IMR-90 (cell line): ENCODE data around the gene PIAS1. TPM values are rescaled to one million over a fixed set of nuclear protein-coding genes. Genes with fewer than 3 reads are reported as not detected.

Source experiments
- ATAC-seq: fragments of 200-7000 bp; cut with Tn5 transposase; 2 replicates; pipeline ENCODE4 v1.9.1; 2020; ENCODE audit warnings: low read depth, mild to moderate bottlenecking, moderate library complexity
- BruUV-seq: library from RNA; stranded (reverse); fragments of 400-500 nt; replicated peaks from 2 replicates; lab custom pipeline; 2021; lab: Mats Ljungman, UMichigan
- CTCF ChIA-PET: fragments of 300-600 bp; formaldehyde crosslinking; extraction: SDS; loops from one replicate; lab custom pipeline; 2021; ENCODE audit warnings: antibody characterized with exemption; lab: Yijun Ruan, JAX
- POLR2A ChIA-PET: fragments of 300-600 bp; sonication (Branson Sonifier 250); formaldehyde crosslinking; loops from one replicate; lab custom pipeline; 2022; ENCODE audit warnings: antibody characterized with exemption; ENCODE audit not compliant: unreplicated experiment; lab: Charles Lee
- DNase-seq: peaks from one replicate; pipeline ENCODE4 v3.0.0; 2013
- H2AFZ ChIP-seq: replicated peaks from 2 replicates; pipeline ENCODE3; 2013; ENCODE audit warnings: low read length, mild to moderate bottlenecking; ENCODE audit not compliant: poor library complexity
- H2AK5ac ChIP-seq: 2 replicates; pipeline ENCODE4 v1.6.1; 2013; ENCODE audit warnings: low read depth, low read length, inconsistent platforms
- H2AK9ac ChIP-seq: replicated peaks from 2 replicates; pipeline ENCODE3; 2013; ENCODE audit warnings: mild to moderate bottlenecking, low read depth, low read length, moderate library complexity; ENCODE audit not compliant: poor library complexity
- H2BK120ac ChIP-seq: 2 replicates; pipeline ENCODE4 v1.6.1; 2013; ENCODE audit warnings: low read depth, low read length, inconsistent platforms
- H2BK15ac ChIP-seq: 3 replicates; pipeline ENCODE4 v1.6.1; 2013; ENCODE audit warnings: low read depth, low read length, inconsistent platforms
- H2BK20ac ChIP-seq: 2 replicates; pipeline ENCODE4 v1.6.1; 2013; ENCODE audit warnings: low read depth, mild to moderate bottlenecking, inconsistent platforms, low read length, moderate library complexity
- H2BK5ac ChIP-seq: 2 replicates; pipeline ENCODE4 v1.6.1; 2013; ENCODE audit warnings: mild to moderate bottlenecking, low read depth, low read length, inconsistent platforms; ENCODE audit not compliant: poor library complexity, severe bottlenecking
- H3K14ac ChIP-seq: replicated peaks from 2 replicates; pipeline ENCODE4 v1.6.1; 2013; ENCODE audit warnings: low read depth, low read length, inconsistent platforms
- H3K18ac ChIP-seq: 2 replicates; pipeline ENCODE4 v1.6.1; 2013; ENCODE audit warnings: low read depth, low read length, control low read depth
- H3K23ac ChIP-seq: 2 replicates; pipeline ENCODE4 v1.6.1; 2013; ENCODE audit warnings: low read depth, low read length, inconsistent platforms
- H3K27ac ChIP-seq: 2 replicates; pipeline ENCODE4 v1.5.1; 2013; ENCODE audit warnings: mild to moderate bottlenecking, control low read depth, low read length; ENCODE audit not compliant: insufficient read depth
- H3K27me3 ChIP-seq: 2 replicates; pipeline ENCODE4 v1.6.1; 2013; ENCODE audit warnings: low read length; ENCODE audit not compliant: control insufficient read depth, insufficient read depth
- H3K36me3 ChIP-seq: 2 replicates; pipeline ENCODE4 v1.6.1; 2013; ENCODE audit warnings: low read length, mixed read lengths; ENCODE audit not compliant: control insufficient read depth, insufficient read depth
- H3K4ac ChIP-seq: 2 replicates; pipeline ENCODE4 v1.6.1; 2013; ENCODE audit warnings: low read depth, low read length, inconsistent platforms
- H3K4me1 ChIP-seq: 2 replicates; pipeline ENCODE4 v1.6.1; 2013; ENCODE audit warnings: low read length, mixed read lengths; ENCODE audit not compliant: control insufficient read depth, insufficient read depth
- H3K4me2 ChIP-seq: 2 replicates; pipeline ENCODE4 v1.6.1; 2013; ENCODE audit warnings: low read depth, mild to moderate bottlenecking, control low read depth, low read length, moderate library complexity
- H3K4me3 ChIP-seq: 2 replicates; pipeline ENCODE4 v1.5.1; 2013; ENCODE audit warnings: low read depth, mild to moderate bottlenecking, control low read depth, low read length, moderate library complexity; ENCODE audit not compliant: insufficient read depth
- H3K56ac ChIP-seq: 2 replicates; pipeline ENCODE4 v1.6.1; 2013; ENCODE audit warnings: low read length, inconsistent platforms; ENCODE audit not compliant: insufficient read depth; ENCODE audit errors: extremely low read depth
- H3K79me1 ChIP-seq, 2 experiments: 2 replicates each; pipeline ENCODE4 v1.6.1; 2013; ENCODE audit warnings: low read length in 2 of 2, inconsistent platforms in 1 of 2, low read depth in 1 of 2
- H3K9ac ChIP-seq: 2 replicates; pipeline ENCODE4 v1.6.1; 2013; ENCODE audit warnings: low read depth, low read length, control low read depth
- H3K9me1 ChIP-seq: 2 replicates; pipeline ENCODE4 v1.6.1; 2013; ENCODE audit warnings: low read length, inconsistent platforms; ENCODE audit not compliant: insufficient read depth
- H3K9me3 ChIP-seq: 2 replicates; pipeline ENCODE4 v1.6.1; 2013; ENCODE audit warnings: low read length; ENCODE audit not compliant: control insufficient read depth, insufficient read depth
- H4K20me1 ChIP-seq: 2 replicates; pipeline ENCODE4 v1.6.1; 2013; ENCODE audit warnings: low read length, inconsistent platforms; ENCODE audit not compliant: insufficient read depth
- H4K5ac ChIP-seq: 2 replicates; pipeline ENCODE4 v1.6.1; 2013; ENCODE audit warnings: mild to moderate bottlenecking, low read depth, low read length, control low read depth
- H4K8ac ChIP-seq, 2 experiments: 2 replicates each; pipeline ENCODE4 v1.6.1; 2013; ENCODE audit warnings: low read depth in 2 of 2, low read length in 2 of 2, control low read depth in 1 of 2, inconsistent platforms in 1 of 2
- H4K91ac ChIP-seq: 2 replicates; pipeline ENCODE4 v1.6.1; 2013; ENCODE audit warnings: low read depth, low read length, inconsistent platforms; ENCODE audit not compliant: insufficient read depth
- BHLHE40 ChIP-seq: fragments of 150-350 bp; IDR thresholded peaks from 2 replicates; pipeline ENCODE4 v1.6.1; 2016; ENCODE audit warnings: mild to moderate bottlenecking, low read depth, low read length
- CEBPB ChIP-seq: IDR thresholded peaks from 2 replicates; pipeline ENCODE4 v1.6.1; 2012; ENCODE audit warnings: low read depth, low read length, improper control_type of control experiment
- CHD1 ChIP-seq: IDR thresholded peaks from 2 replicates; pipeline ENCODE4 v1.6.1; 2012; ENCODE audit warnings: low read depth, low read length, improper control_type of control experiment
- ELK1 ChIP-seq: fragments of 150-350 bp; IDR thresholded peaks from 2 replicates; pipeline ENCODE4 v1.6.1; 2016; ENCODE audit warnings: low read depth, mild to moderate bottlenecking, low read length, moderate library complexity, borderline replicate concordance
- FOS ChIP-seq: fragments of 150-350 bp; IDR thresholded peaks from 2 replicates; pipeline ENCODE4 v1.6.1; 2016; ENCODE audit warnings: low read depth, low read length
- MAFK ChIP-seq: IDR thresholded peaks from 2 replicates; pipeline ENCODE4 v1.6.1; 2012; ENCODE audit warnings: low read depth, low read length, improper control_type of control experiment
- MAZ ChIP-seq: IDR thresholded peaks from 2 replicates; pipeline ENCODE4 v1.6.1; 2012; ENCODE audit warnings: low read depth, mild to moderate bottlenecking, low read length, improper control_type of control experiment, moderate library complexity, borderline replicate concordance
- MXI1 ChIP-seq: IDR thresholded peaks from 2 replicates; pipeline ENCODE4 v1.6.1; 2012; ENCODE audit warnings: low read depth, mild to moderate bottlenecking, low read length, moderate library complexity, borderline replicate concordance
- NFE2L2 ChIP-seq: fragments of 150-350 bp; IDR thresholded peaks from 2 replicates; pipeline ENCODE4 v1.6.1; 2016; ENCODE audit warnings: low read depth, mild to moderate bottlenecking, low read length
- POLR2A ChIP-seq: IDR thresholded peaks from 2 replicates; pipeline ENCODE4 v1.6.1; 2012; ENCODE audit warnings: mild to moderate bottlenecking, low read depth, low read length
- SMC3 ChIP-seq: fragments of 150-350 bp; IDR thresholded peaks from 2 replicates; pipeline ENCODE4 v1.6.1; 2016; ENCODE audit warnings: low read depth, mild to moderate bottlenecking, antibody characterized with exemption, low read length, moderate library complexity
- USF2 ChIP-seq: fragments of 150-350 bp; IDR thresholded peaks from 2 replicates; pipeline ENCODE4 v1.6.1; 2017; ENCODE audit warnings: mild to moderate bottlenecking, antibody characterized with exemption, low read length, low read depth
- WGBS, 2 experiments: methylation state at CpG; one replicate each; pipeline versions ENCODE4 v1.1.5 to v1.1.7; 2013; ENCODE audit warnings: missing lambda C conversion rate in 2 of 2; ENCODE audit not compliant: insufficient read length in 1 of 2; ENCODE audit errors: extremely low coverage in 2 of 2; 5-methylcytosine and 5-hydroxymethylcytosine counted together
- dilution Hi-C: fragments of 300-500 bp; cut with HindIII; formaldehyde crosslinking; loops from one replicate; pipeline ENCODE4 v1.14.3; 2018; ENCODE audit warnings: low sequenced_read_pairs; ENCODE audit not compliant: unreplicated experiment
- in situ Hi-C: fragments of 300-500 bp; cut with MboI; formaldehyde crosslinking; loops from 3 replicates; pipeline ENCODE4 v1.14.3; 2019; ENCODE audit warnings: low sequenced_read_pairs, inconsistent platforms, mixed read lengths
- intact Hi-C: fragments of 100-400 bp; cut with micrococcal nuclease; formaldehyde crosslinking; loops from 2 replicates; pipeline ENCODE4 v1.10.0; 2022
- polyA plus RNA-seq, 3 experiments: library from polyadenylated mRNA; depleted of rRNA; stranded (reverse); fragments of >200 nt; gene quantifications; 2 replicates each; pipeline ENCODE4 v1.2.3, GENCODE V29; 2012; ENCODE audit warnings: low replicate concordance in 1 of 3
- total RNA-seq: library from RNA; depleted of rRNA; stranded (reverse); fragments of >200 nt; gene quantifications from 2 replicates; pipeline ENCODE4 v1.2.3, GENCODE V29; 2012

The PIAS1 gene
- total and polyA plus RNA-seq, 2 of the 4 experiments (the other 2 are of a cell fraction), result 20.0 to 63.6 TPM

GRCh38 chr15:68130851-68131250 is 76.7 kb downstream of the PIAS1 start:
- no peak overlapping the region for H3K9ac ChIP-seq
- H3K14ac ChIP-seq, result no peak overlapping the region
- WGBS, 2 experiments, result no CpG with 5 or more reads among the region's 3 CpGs
- no peaks in the 10 kb centered on the region for H3K27me3 ChIP-seq
- H2BK20ac ChIP-seq, result no peak overlapping the region
- no peaks in the 10 kb centered on the region for H3K9me3 ChIP-seq
- ATAC-seq, result no peak
- no peaks in the 10 kb centered on the region for H3K36me3 ChIP-seq
- H3K4ac ChIP-seq, result no peak overlapping the region
- no peak overlapping the region for H2BK120ac ChIP-seq
- no peak overlapping the region for H3K4me2 ChIP-seq
- H3K27ac ChIP-seq, result no peak overlapping the region
- peaks cover 0 to 33% of the 10 kb centered on the region in 2 experiments for H3K79me1 ChIP-seq
- no peak overlapping the region for H3K23ac ChIP-seq
- H2AFZ ChIP-seq, result no peak overlapping the region
- H3K4me1 ChIP-seq, result peaks cover 2% of the 10 kb centered on the region; the same call in 1 of the 2 replicates
- TF ChIP-seq FOS (no peak), USF2 (no peak), POLR2A (no peak), BHLHE40 (no peak), SMC3 (no peak), MAZ (no peak), ELK1 (no peak), NFE2L2 (no peak), MXI1 (no peak), CEBPB (no peak), CHD1 (no peak), MAFK (no peak)
- dilution Hi-C loops, result no loop called here
- DNase-seq, result no peak
- H2BK5ac ChIP-seq, result no peak overlapping the region
- H3K18ac ChIP-seq, result no peak overlapping the region
- no peak overlapping the region for H3K4me3 ChIP-seq
- H4K20me1 ChIP-seq, result peaks cover 8% of the 10 kb centered on the region
- CTCF ChIA-PET, result interaction anchor here (0.5 to 0.6 kb wide), 2 partner anchors 48 to 209 kb away, joined by 3 to 5 read pairs; no protein-coding TSS in a partner anchor
- H4K8ac ChIP-seq, result no peak overlapping the region
- in situ Hi-C loops, result no loop called here
- POLR2A ChIA-PET, result no interaction called here
- no peak overlapping the region for H3K56ac ChIP-seq
- H2BK15ac ChIP-seq, result no peak overlapping the region
- no peak overlapping the region for H2AK9ac ChIP-seq
- no peak overlapping the region for H4K5ac ChIP-seq
- H2AK5ac ChIP-seq, result no peak overlapping the region
- intact Hi-C loops, result no loop called here
- no peaks in the 10 kb centered on the region; the same call in 1 of the 2 replicates for H3K9me1 ChIP-seq
- no peak overlapping the region for H4K91ac ChIP-seq
- no TSS peak for BruUV-seq
